Heart left ventricle (tissue), 13 donors: ENCODE data around the gene CCDC197.

Experiments used
- CTCF ChIP-seq, 12 donors: fragments of 200-600 bp; sonication (generic) in 4 of 12; IDR thresholded peaks; one replicate each; pipeline versions ENCODE4 v1.5.0 to v1.8.0; 2018 to 2022; ENCODE audit warnings: antibody characterized with exemption in 12 of 12, mild to moderate bottlenecking in 5 of 12
- POLR2A ChIP-seq, 2 donors: fragments of 450-650 bp; IDR thresholded peaks; one replicate each; pipeline ENCODE4 v1.6.1; 2017; ENCODE audit warnings: antibody characterized with exemption in 2 of 2, mild to moderate bottlenecking in 2 of 2, moderate library complexity in 2 of 2
- donor health status: ischemic (EF 13 %, LVEDD 7.1; RV severe dilation, severe dysfunction).
- donor health status: DM: no; HTN: yes; CAD: no.
- donor health status: DM: no; HTN: no; CAD: no.
- donor health status: ischemic (EF 25% LVEDD 6.9; RV normal size, moderate dysfunction).
- donor health status: ischemic (EF 25% LVEDD 5.7; RV mildly dilated, moderate dysfunction).
- donor health status: ischemic (EF 35%, LVEDD 5.7; RV mildly dilated, moderate dysfunction).
- donor health status: nonischemic (EF 11% LVEDD 7.7; RV severe dilation, severe dysfunction).
- donor health status: DM: yes; HTN: yes; CAD: no.
- donor health status: PGD.
- donor health status: ischemic (EF 29% LVEDD 5.4; RV normal size, mild dysfunction).
- donor health status: nonischemic (EF 23%, LVEDD 6.1; RV moderate dilation, normal function).

DNA sequence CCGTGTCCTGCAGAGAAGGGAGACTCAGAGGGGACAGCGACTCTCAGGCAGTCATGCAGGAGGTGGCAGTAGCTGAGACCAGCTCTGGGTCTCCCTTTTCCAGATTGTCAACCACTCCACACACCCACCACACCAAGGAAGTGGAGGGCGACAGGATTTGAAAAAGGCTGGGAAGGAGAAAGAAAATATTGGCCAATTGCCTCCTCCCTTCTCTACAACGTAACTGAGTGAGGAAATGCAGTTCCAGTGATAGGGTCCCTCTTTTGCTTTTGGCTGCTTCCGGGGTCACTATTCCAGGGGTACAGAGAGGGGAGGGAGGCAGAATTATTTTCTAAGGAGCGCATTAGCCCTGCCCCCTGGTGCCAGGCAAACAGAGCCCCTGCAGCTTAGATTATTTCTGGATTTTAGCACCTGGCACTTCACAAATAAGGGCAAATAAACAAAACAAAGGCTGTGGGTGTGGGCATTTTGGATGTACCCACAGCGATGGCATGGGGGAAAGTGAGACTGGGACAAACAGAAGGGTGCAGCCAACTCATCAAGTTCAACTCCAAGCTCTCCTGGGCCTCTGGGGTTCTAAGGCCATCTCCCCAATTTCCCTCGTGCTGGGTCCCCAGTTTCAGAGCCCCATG is 41.1 kb upstream of the CCDC197 start:
- TF ChIP-seq CTCF (IDR thresholded peaks at IDR 0.05) (no peak), POLR2A (IDR thresholded peaks at IDR 0.05) (no peak)
